ENCODE measurements around the gene ALKBH5.

GRCh38 chr17:18136357-18136756, 47.3 kb upstream of the ALKBH5 start:
- TF ChIP-seq SETDB1 (IDR thresholded peaks at IDR 0.05; ENCODE audit: insufficient read length, low read length) (no peak), ZNF350 (tag by site-specific recombination; IDR thresholded peaks at IDR 0.05) (no peak), ZNF23 (tag by site-specific recombination; IDR thresholded peaks at IDR 0.05; ENCODE audit: borderline replicate concordance) (no peak), PRDM4 (tag by site-specific recombination; IDR thresholded peaks at IDR 0.05) (no peak), ZBTB21 (tag by site-specific recombination; IDR thresholded peaks at IDR 0.05) (no peak), ZSCAN30 (tag by site-specific recombination; IDR thresholded peaks at IDR 0.05) (no peak), OSR2 (tag by site-specific recombination; IDR thresholded peaks at IDR 0.05) (no peak), ZBTB8A (tag by site-specific recombination; IDR thresholded peaks at IDR 0.05) (no peak), ZNF501 (tag by site-specific recombination; IDR thresholded peaks at IDR 0.05) (no peak)
- TF ChIP-seq, protein P1, sequence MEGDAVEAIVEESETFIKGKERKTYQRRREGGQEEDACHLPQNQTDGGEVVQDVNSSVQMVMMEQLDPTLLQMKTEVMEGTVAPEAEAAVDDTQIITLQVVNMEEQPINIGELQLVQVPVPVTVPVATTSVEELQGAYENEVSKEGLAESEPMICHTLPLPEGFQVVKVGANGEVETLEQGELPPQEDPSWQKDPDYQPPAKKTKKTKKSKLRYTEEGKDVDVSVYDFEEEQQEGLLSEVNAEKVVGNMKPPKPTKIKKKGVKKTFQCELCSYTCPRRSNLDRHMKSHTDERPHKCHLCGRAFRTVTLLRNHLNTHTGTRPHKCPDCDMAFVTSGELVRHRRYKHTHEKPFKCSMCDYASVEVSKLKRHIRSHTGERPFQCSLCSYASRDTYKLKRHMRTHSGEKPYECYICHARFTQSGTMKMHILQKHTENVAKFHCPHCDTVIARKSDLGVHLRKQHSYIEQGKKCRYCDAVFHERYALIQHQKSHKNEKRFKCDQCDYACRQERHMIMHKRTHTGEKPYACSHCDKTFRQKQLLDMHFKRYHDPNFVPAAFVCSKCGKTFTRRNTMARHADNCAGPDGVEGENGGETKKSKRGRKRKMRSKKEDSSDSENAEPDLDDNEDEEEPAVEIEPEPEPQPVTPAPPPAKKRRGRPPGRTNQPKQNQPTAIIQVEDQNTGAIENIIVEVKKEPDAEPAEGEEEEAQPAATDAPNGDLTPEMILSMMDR (tag by site-specific recombination; IDR thresholded peaks at IDR 0.05) = no peak
- TF ChIP-seq, protein P2, sequence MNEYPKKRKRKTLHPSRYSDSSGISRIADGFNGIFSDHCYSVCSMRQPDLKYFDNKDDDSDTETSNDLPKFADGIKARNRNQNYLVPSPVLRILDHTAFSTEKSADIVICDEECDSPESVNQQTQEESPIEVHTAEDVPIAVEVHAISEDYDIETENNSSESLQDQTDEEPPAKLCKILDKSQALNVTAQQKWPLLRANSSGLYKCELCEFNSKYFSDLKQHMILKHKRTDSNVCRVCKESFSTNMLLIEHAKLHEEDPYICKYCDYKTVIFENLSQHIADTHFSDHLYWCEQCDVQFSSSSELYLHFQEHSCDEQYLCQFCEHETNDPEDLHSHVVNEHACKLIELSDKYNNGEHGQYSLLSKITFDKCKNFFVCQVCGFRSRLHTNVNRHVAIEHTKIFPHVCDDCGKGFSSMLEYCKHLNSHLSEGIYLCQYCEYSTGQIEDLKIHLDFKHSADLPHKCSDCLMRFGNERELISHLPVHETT (tag by site-specific recombination; IDR thresholded peaks at IDR 0.05) = no peak

Measured in HEK293 (cell line).